SK-N-SH treated with all-trans-retinoic acid at 6 μM for 48 hours (cell line): ENCODE results near the gene TSC1.

Source experiments
- ARNTL ChIP-seq: fragments of 450-650 bp; formaldehyde crosslinking; IDR thresholded peaks from 2 replicates; pipeline ENCODE4 v1.5.0; 2020; ENCODE audit warnings: low read depth, mild to moderate bottlenecking, moderate library complexity, borderline replicate concordance
- CSDC2 ChIP-seq: fragments of 250-450 bp; sonication (Bioruptor Pico); IDR thresholded peaks from 2 replicates; pipeline ENCODE4 v1.5.0; 2020; ENCODE audit warnings: mild to moderate bottlenecking, moderate library complexity
- CSRNP3 ChIP-seq: fragments of 250-450 bp; sonication (Bioruptor Pico); IDR thresholded peaks from 2 replicates; pipeline ENCODE4 v1.5.1; 2021; ENCODE audit warnings: mild to moderate bottlenecking, moderate library complexity
- PATZ1 ChIP-seq: fragments of 250-450 bp; sonication (Bioruptor Pico); IDR thresholded peaks from 2 replicates; pipeline ENCODE4 v1.8.0; 2020; ENCODE audit warnings: mild to moderate bottlenecking, moderate library complexity, borderline replicate concordance
- PPARA ChIP-seq: fragments of 250-450 bp; sonication (Bioruptor Pico); IDR thresholded peaks from 2 replicates; pipeline ENCODE4 v1.5.0; 2020; ENCODE audit warnings: mild to moderate bottlenecking, borderline replicate concordance
- RARB ChIP-seq: fragments of 250-450 bp; sonication (Bioruptor Pico); IDR thresholded peaks from 2 replicates; pipeline ENCODE4 v1.8.0; 2021; ENCODE audit warnings: mild to moderate bottlenecking, moderate library complexity
- SNAI2 ChIP-seq: fragments of 250-450 bp; sonication (Bioruptor Pico); IDR thresholded peaks from 2 replicates; pipeline ENCODE4 v1.5.0; 2020; ENCODE audit warnings: mild to moderate bottlenecking, moderate library complexity
- TOX ChIP-seq: fragments of 250-450 bp; sonication (Bioruptor Pico); IDR thresholded peaks from 2 replicates; pipeline ENCODE4 v1.8.0; 2021; ENCODE audit warnings: mild to moderate bottlenecking, moderate library complexity, borderline replicate concordance
- TSHZ2 ChIP-seq: fragments of 250-450 bp; sonication (Bioruptor Pico); IDR thresholded peaks from 2 replicates; pipeline ENCODE4 v1.5.0; 2020; ENCODE audit warnings: mild to moderate bottlenecking, moderate library complexity
- ZC3H10 ChIP-seq: fragments of 250-450 bp; sonication (Bioruptor Pico); IDR thresholded peaks from 2 replicates; pipeline ENCODE4 v1.5.1; 2021; ENCODE audit warnings: mild to moderate bottlenecking, moderate library complexity
- ZFP3 ChIP-seq: fragments of 250-450 bp; sonication (Bioruptor Pico); IDR thresholded peaks from 2 replicates; pipeline ENCODE4 v1.5.0; 2020; ENCODE audit warnings: mild to moderate bottlenecking, moderate library complexity
- ZFP30 ChIP-seq: fragments of 450-650 bp; formaldehyde crosslinking; IDR thresholded peaks from 2 replicates; pipeline ENCODE4 v1.5.0; 2022; ENCODE audit warnings: mild to moderate bottlenecking, moderate library complexity
- ZNF70 ChIP-seq: fragments of 450-650 bp; formaldehyde crosslinking; IDR thresholded peaks from 2 replicates; pipeline ENCODE4 v1.5.0; 2020; ENCODE audit warnings: mild to moderate bottlenecking, moderate library complexity
- TF ChIP-seq, protein P1 (sequence below): fragments of 250-450 bp; sonication (Bioruptor Pico); IDR thresholded peaks from 2 replicates; pipeline ENCODE4 v1.5.1; 2020; ENCODE audit warnings: low read depth, mild to moderate bottlenecking, moderate library complexity

- TF ChIP-seq PATZ1 (CRISPR knock-in tag): no peak
- no peak for TF ChIP-seq RARB
- no peak for TF ChIP-seq ZNF70
- no peak for TF ChIP-seq TOX (CRISPR knock-in tag)
- no peak for TF ChIP-seq TSHZ2 (CRISPR knock-in tag)
- TF ChIP-seq ZFP3 (CRISPR knock-in tag): no peak
- no peak for TF ChIP-seq ZFP30 (CRISPR knock-in tag)
- no peak for TF ChIP-seq PPARA
- TF ChIP-seq CSDC2 (CRISPR knock-in tag): no peak
- TF ChIP-seq, protein P1, sequence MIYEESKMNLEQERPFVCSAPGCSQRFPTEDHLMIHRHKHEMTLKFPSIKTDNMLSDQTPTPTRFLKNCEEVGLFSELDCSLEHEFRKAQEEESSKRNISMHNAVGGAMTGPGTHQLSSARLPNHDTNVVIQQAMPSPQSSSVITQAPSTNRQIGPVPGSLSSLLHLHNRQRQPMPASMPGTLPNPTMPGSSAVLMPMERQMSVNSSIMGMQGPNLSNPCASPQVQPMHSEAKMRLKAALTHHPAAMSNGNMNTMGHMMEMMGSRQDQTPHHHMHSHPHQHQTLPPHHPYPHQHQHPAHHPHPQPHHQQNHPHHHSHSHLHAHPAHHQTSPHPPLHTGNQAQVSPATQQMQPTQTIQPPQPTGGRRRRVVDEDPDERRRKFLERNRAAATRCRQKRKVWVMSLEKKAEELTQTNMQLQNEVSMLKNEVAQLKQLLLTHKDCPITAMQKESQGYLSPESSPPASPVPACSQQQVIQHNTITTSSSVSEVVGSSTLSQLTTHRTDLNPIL (CRISPR knock-in tag): no peak
- no peak for TF ChIP-seq CSRNP3
- TF ChIP-seq ZC3H10 (CRISPR knock-in tag): no peak
- TF ChIP-seq SNAI2 (CRISPR knock-in tag): no peak
- no peak for TF ChIP-seq ARNTL
Observed at GRCh38 chr9:132886334-132886725, 58.1 kb downstream of the TSC1 start.
